ENCODE data around the gene CRADD.

CRADD gene

GRCh38 chr12:93827669-93828068 lies 150.5 kb downstream of the CRADD start:
- Histone ChIP-seq H3K9me3 (no peaks in the 10 kb centered on the region), H3K27ac (no peak overlapping the region), H3K4me1 (peaks cover 0 to 42% (median 15%) of the 10 kb centered on the region in 4 donors), H3K27me3 (no peaks in the 10 kb centered on the region), H3K36me3 (no peaks in the 10 kb centered on the region), H3K4me3 (no peak overlapping the region)
- intact Hi-C loops (cut with DNase I; ENCODE audit: low total_unique reads), result no loop called here
- TF ChIP-seq CTCF (IDR thresholded peaks at IDR 0.05), result no peak
- no peak for DNase-seq

GRCh38 chr12:93829016-93829415 lies 151.8 kb downstream of the CRADD start:
- no peaks in the 10 kb centered on the region for H3K36me3 ChIP-seq
- H3K27me3 ChIP-seq, result no peaks in the 10 kb centered on the region
- peaks cover 0 to 42% (median 15%) of the 10 kb centered on the region in 4 donors for H3K4me1 ChIP-seq
- H3K4me3 ChIP-seq, result no peak overlapping the region
- no peak for DNase-seq
- peak overlapping the region in 1 of 2 donors; percentile 26 for H3K27ac ChIP-seq
- H3K9me3 ChIP-seq, result no peaks in the 10 kb centered on the region
- intact Hi-C loops (cut with DNase I; ENCODE audit: low total_unique reads), result no loop called here
- no peak for TF ChIP-seq CTCF (IDR thresholded peaks at IDR 0.05)

- no peaks in the 10 kb centered on the region for H3K9me3 ChIP-seq
- intact Hi-C loops (cut with DNase I; ENCODE audit: low total_unique reads), result no loop called here
- DNase-seq, result no peak
Observed at GRCh38 chr12:93831374-93831773, 154.2 kb downstream of the CRADD start.

DNA sequence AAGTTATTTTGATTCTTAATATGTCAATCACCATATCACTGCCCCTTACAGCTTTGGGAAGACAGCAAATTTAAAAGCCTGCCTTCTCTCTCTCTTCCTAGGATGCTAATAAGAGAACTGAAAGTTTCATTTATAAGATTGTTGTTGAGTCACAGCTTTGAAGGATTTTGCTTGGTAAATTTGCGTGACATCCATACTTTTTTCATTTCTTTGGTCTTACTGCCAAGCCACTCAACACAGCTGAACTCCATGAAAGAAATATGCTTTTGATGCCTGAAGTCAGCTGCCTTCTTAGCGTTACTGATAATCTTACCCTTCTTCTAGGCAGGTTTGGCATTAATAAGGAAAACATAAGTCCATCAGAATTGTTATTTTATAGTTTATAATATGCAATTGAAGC lies 155.0 kb downstream of the CRADD start:
- Histone ChIP-seq H3K4me1 (peaks cover 0 to 14% (median 3%) of the 10 kb centered on the region in 4 donors), H3K9me3 (no peaks in the 10 kb centered on the region), H3K27me3 (no peaks in the 10 kb centered on the region), H3K4me3 (no peak overlapping the region), H3K27ac (no peak overlapping the region), H3K36me3 (no peaks in the 10 kb centered on the region)
- no peak for TF ChIP-seq CTCF (IDR thresholded peaks at IDR 0.05)
- DNase-seq, result no peak
- intact Hi-C loops (cut with DNase I; ENCODE audit: low total_unique reads), result no loop called here

More at GRCh38 chr12:93831374-93831773, 154.2 kb downstream of the CRADD start:
- H3K27ac ChIP-seq, result no peak overlapping the region
- peaks cover 0 to 22% (median 7%) of the 10 kb centered on the region in 4 donors for H3K4me1 ChIP-seq
- TF ChIP-seq CTCF (IDR thresholded peaks at IDR 0.05), result no peak
- no peak overlapping the region for H3K4me3 ChIP-seq
- no peaks in the 10 kb centered on the region for H3K27me3 ChIP-seq
- H3K36me3 ChIP-seq, result no peaks in the 10 kb centered on the region

DNA sequence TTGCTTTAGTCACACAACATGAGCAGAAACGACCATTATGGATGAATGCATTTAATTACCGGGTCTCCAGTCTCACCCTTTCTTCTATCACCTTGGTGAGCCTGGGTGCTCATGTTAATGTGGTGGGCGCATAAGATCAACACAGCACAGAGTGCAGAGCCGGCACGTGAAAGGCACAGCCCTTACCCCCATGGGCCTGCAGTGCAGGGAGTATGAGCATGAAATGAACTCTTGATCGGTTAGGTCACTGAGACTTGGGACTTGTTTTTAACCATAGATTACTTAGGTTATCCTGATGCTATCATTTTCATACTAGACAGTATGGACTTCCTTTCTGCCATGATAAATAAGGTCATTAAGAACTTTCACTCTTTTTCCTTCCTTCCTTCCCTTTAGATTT lies 156.8 kb downstream of the CRADD start:
- Histone ChIP-seq H3K4me1 (peaks cover 0 to 7% (median 3%) of the 10 kb centered on the region in 4 donors), H3K36me3 (no peaks in the 10 kb centered on the region), H3K27ac (no peak overlapping the region), H3K9me3 (no peaks in the 10 kb centered on the region), H3K27me3 (no peaks in the 10 kb centered on the region), H3K4me3 (no peak overlapping the region)
- TF ChIP-seq CTCF (IDR thresholded peaks at IDR 0.05), result no peak
- no peak for DNase-seq
- intact Hi-C loops (cut with DNase I; ENCODE audit: low total_unique reads), result no loop called here

All from tibial artery (tissue), 4 donors.